ENCODE measurements around the gene POLR2A. TPM values are rescaled to one million over a fixed set of nuclear protein-coding genes. Genes with fewer than 3 reads are reported as not detected.
A peak's percentile ranks its signal among the peaks of the same experiment; 100 is the strongest.

POLR2A gene
- polyA plus RNA-seq, 2 of the 4 experiments (the other 2 are of a cell fraction): 22.8 to 65.6 TPM

- TF ChIP-seq RCOR1 (IDR thresholded peaks at IDR 0.05; ENCODE audit: low read depth, low read length): no peak
- TF ChIP-seq SMC3 (IDR thresholded peaks at IDR 0.05): no peak
These were observed 35.7 kb upstream of the POLR2A start (continued) for GRCh38 chr17:7448461-7448860.

GRCh38 chr17:7459961-7460545 lies 24.1 kb upstream of the POLR2A start:
- ChIA-PET POLR2A (interaction anchor here (0.6 kb wide), 1 partner anchor 62 kb away, joined by 3 read pairs; no protein-coding TSS in a partner anchor), CTCF (interaction anchor here (1.8 to 30.1 kb wide), 3 partner anchors 19 to 101 kb away, joined by 5 to 342 read pairs (median 17); partner anchors contain the start of genes CHRNB1, FGF11, SENP3 and TMEM102)
- no peak overlapping the region for H3K4me3 ChIP-seq
- DNase-seq (ENCODE audit: low read depth in 1 of 2, low spot score in 1 of 2) (no peak), FAIRE-seq (no peak), ATAC-seq (no peak)
- H3K4me2 ChIP-seq: no peak overlapping the region
- TF ChIP-seq RCOR1 (IDR thresholded peaks at IDR 0.05; ENCODE audit: low read depth, low read length): no peak
- TF ChIP-seq EHMT2 (IDR thresholded peaks at IDR 0.05; ENCODE audit: low read depth): 0 out of 2 replicates have a peak, but pooled peaks have one; percentile 16
- TF ChIP-seq MYC (IDR thresholded peaks at IDR 0.05; ENCODE audit: borderline replicate concordance, low read length): no peak
- no peaks in the 10 kb centered on the region for H3K4me1 ChIP-seq
- WGBS (ENCODE audit: missing lambda C conversion rate): 71% methylated on average over 3 of the region's 3 CpGs
- no peak overlapping the region for H3K27ac ChIP-seq
- no peaks in the 10 kb centered on the region for H3K9me3 ChIP-seq

DNA sequence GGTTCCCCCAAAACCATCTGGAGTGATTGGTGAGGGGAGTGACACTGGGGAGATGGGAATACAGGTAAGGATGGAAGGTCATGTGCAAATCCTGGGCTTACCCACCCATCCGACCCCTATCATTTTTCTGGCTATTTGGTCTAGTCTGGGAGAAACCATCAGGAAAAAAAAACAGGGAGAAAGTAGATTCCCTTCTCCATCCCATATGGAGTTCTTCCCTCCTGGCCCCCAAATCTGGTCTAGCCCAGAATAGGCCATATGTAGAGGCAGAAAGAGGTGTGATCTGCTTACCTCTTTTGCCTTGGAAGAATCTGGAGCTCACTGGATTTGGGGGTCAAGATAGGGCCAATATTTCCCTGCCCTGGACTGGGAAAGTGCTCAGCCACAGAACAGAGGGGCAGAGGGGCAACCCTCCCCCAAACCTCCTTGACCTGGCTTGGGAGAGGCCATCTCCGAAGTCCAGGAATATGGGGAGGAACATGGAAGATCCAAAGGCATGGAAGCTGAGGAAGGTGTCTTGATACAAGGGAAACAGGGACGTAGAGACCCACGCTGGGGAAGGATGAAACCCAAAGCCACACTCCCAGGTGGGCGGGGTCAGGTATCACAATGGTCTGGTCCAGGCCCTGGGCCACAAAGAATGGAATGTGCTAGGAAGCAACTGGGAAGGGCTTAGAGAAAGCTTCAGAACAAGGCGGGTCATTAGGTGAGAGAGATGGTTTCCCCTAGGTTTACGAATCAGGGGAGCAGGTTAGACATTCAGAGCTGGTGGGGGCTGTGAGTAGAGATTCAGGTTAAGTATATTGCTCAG lies 23.1 kb upstream of the POLR2A start:
- H3K4me2 ChIP-seq: no peak overlapping the region
- TF ChIP-seq EP300 (IDR thresholded peaks at IDR 0.05) (no peak), RNF2 (IDR thresholded peaks at IDR 0.05; ENCODE audit: borderline replicate concordance, low read depth) (no peak), TFCP2L1 (CRISPR knock-in tag; IDR thresholded peaks at IDR 0.05) (no peak), E2F6 (IDR thresholded peaks at IDR 0.05; ENCODE audit: borderline replicate concordance, low read depth) (no peak), MAZ (IDR thresholded peaks at IDR 0.05; ENCODE audit: borderline replicate concordance, low read depth, low read length) (no peak), POLR2AphosphoS2 (conservative IDR thresholded peaks at IDR 0.05; ENCODE audit: low read length) (no peak), HOXB5 (CRISPR knock-in tag; IDR thresholded peaks at IDR 0.05) (no peak), MAFK (IDR thresholded peaks at IDR 0.05; ENCODE audit: partially characterized antibody) (no peak), RARB (CRISPR knock-in tag; IDR thresholded peaks at IDR 0.05) (no peak), CTCF (IDR thresholded peaks at IDR 0.05) (no peak), SMC3 (IDR thresholded peaks at IDR 0.05) (no peak), MYC (IDR thresholded peaks at IDR 0.05; ENCODE audit: borderline replicate concordance, low read length) (no peak), KDM5A (IDR thresholded peaks at IDR 0.05) (no peak)
- TF ChIP-seq, protein P1, sequence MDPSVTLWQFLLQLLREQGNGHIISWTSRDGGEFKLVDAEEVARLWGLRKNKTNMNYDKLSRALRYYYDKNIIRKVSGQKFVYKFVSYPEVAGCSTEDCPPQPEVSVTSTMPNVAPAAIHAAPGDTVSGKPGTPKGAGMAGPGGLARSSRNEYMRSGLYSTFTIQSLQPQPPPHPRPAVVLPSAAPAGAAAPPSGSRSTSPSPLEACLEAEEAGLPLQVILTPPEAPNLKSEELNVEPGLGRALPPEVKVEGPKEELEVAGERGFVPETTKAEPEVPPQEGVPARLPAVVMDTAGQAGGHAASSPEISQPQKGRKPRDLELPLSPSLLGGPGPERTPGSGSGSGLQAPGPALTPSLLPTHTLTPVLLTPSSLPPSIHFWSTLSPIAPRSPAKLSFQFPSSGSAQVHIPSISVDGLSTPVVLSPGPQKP (IDR thresholded peaks at IDR 0.05; ENCODE audit: low read depth, low read length): no peak
- TF ChIP-seq, protein P2, sequence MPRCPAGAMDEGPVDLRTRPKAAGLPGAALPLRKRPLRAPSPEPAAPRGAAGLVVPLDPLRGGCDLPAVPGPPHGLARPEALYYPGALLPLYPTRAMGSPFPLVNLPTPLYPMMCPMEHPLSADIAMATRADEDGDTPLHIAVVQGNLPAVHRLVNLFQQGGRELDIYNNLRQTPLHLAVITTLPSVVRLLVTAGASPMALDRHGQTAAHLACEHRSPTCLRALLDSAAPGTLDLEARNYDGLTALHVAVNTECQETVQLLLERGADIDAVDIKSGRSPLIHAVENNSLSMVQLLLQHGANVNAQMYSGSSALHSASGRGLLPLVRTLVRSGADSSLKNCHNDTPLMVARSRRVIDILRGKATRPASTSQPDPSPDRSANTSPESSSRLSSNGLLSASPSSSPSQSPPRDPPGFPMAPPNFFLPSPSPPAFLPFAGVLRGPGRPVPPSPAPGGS (IDR thresholded peaks at IDR 0.05): no peak
- H3K27ac ChIP-seq: no peak overlapping the region
- H3K4me1 ChIP-seq: no peaks in the 10 kb centered on the region
- WGBS (ENCODE audit: missing lambda C conversion rate): 93% methylated on average over 7 of the region's 7 CpGs
- FAIRE-seq: no peak
- ChIA-PET CTCF (interaction anchor here (0.9 to 30.1 kb wide), 9 partner anchors 9 to 105 kb away, joined by 3 to 342 read pairs (median 5); partner anchors contain the start of genes CHRNB1, FGF11, POLR2A and SENP3), POLR2A (interaction anchor here (0.6 to 0.9 kb wide), 2 partner anchors 23 to 61 kb away, joined by 3 read pairs; partner anchors contain the start of gene POLR2A)
- no peak for ATAC-seq
- no peak for DNase-seq (ENCODE audit: low read depth in 1 of 2, low spot score in 1 of 2)
- no peak overlapping the region for H3K4me3 ChIP-seq
- H3K9me3 ChIP-seq: no peaks in the 10 kb centered on the region

Measured in A549 (cell line).